ENCODE measurements around the gene NUP58. TPM values are rescaled to one million over a fixed set of nuclear protein-coding genes. Genes with fewer than 3 reads are reported as not detected.
A peak's percentile ranks its signal among the peaks of the same experiment; 100 is the strongest.

NUP58 gene
- 19.7 TPM for polyA plus RNA-seq (2013, experiment 1 of 2)
- polyA plus RNA-seq (2013, experiment 2 of 2) = 22.1 TPM

- Histone ChIP-seq H2BK5ac (ENCODE audit: low read depth, low read length, poor library complexity, severe bottlenecking) (peak within 1 kb of the TSS; percentile 63), H3K18ac (ENCODE audit: low read depth in 1 of 2, low read length in 2 of 2) (peak within 1 kb of the TSS; percentile 78 to 83), H3K23ac (ENCODE audit: low read length in 2 of 2) (peak within 1 kb of the TSS in 1 of 2 experiments; percentile 42), H3K9ac (ENCODE audit: low read length) (peak within 1 kb of the TSS; percentile 98), H4K91ac (ENCODE audit: low read length) (peak within 1 kb of the TSS; percentile 89), H2AK5ac (ENCODE audit: low read length, severe bottlenecking) (peak within 1 kb of the TSS; percentile 91), H3K36me3 (ENCODE audit: control insufficient read depth in 1 of 2, insufficient read depth in 2 of 2, low read depth in 1 of 2, low read length in 2 of 2) (peaks cover 6 to 23% of the 10 kb centered on the region in 2 experiments), H4K8ac (ENCODE audit: low read length) (peak within 1 kb of the TSS; percentile 100), H3K4ac (ENCODE audit: low read depth in 1 of 2, low read length in 2 of 2) (peak within 1 kb of the TSS; percentile 84 to 94), H2BK120ac (ENCODE audit: low read depth, low read length) (peak within 1 kb of the TSS; percentile 92), H3K4me3 (ENCODE audit: insufficient read depth in 1 of 2, low read depth in 1 of 2, low read length in 2 of 2) (peak within 1 kb of the TSS; percentile 97 to 98), H3K9me3 (ENCODE audit: control insufficient read depth, low read length) (no peaks in the 10 kb centered on the region), H3K79me1 (replicated peaks; ENCODE audit: low read length, poor library complexity, severe bottlenecking) (peaks cover 4% of the 10 kb centered on the region), H3K14ac (ENCODE audit: low read length in 2 of 2) (peak within 1 kb of the TSS in 1 of 2 experiments; percentile 79), H2BK12ac (ENCODE audit: low read length in 2 of 2) (peak within 1 kb of the TSS in 1 of 2 experiments; percentile 73), H3K27me3 (ENCODE audit: control insufficient read depth in 1 of 2, insufficient read depth in 1 of 2, low read length in 2 of 2) (peaks cover 4 to 7% of the 10 kb centered on the region in 2 experiments), H2AFZ (ENCODE audit: low read depth, low read length) (peak within 1 kb of the TSS; percentile 91), H3K4me2 (ENCODE audit: low read length, poor library complexity, severe bottlenecking) (peak within 1 kb of the TSS; percentile 75), H3K27ac (ENCODE audit: low read length, poor library complexity, severe bottlenecking) (peak within 1 kb of the TSS; percentile 96), H2BK15ac (ENCODE audit: low read depth, poor library complexity, severe bottlenecking) (peak within 1 kb of the TSS; percentile 96), H3K4me1 (ENCODE audit: control insufficient read depth, insufficient read depth, low read depth, low read length) (peaks cover 12% of the 10 kb centered on the region)
- peak; percentile 96 for DNase-seq
- WGBS = 2% methylated on average over 59 of the region's 64 CpGs
Observed at GRCh38 chr13:25301347-25302113, at the start of gene NUP58. NUP58 (plus strand) TSS chr13:25301625; CDS start chr13:25301774, 149 bp downstream.

- DNase-seq = no peak
- H3K79me1 ChIP-seq (replicated peaks; ENCODE audit: low read length, poor library complexity, severe bottlenecking) = peaks cover 9% of the 10 kb centered on the region
- no peak overlapping the region for H2AFZ ChIP-seq (ENCODE audit: low read depth, low read length)
- H3K4ac ChIP-seq (ENCODE audit: low read depth in 1 of 2, low read length in 2 of 2) = no peak overlapping the region
- H3K27me3 ChIP-seq (ENCODE audit: control insufficient read depth in 1 of 2, insufficient read depth in 1 of 2, low read length in 2 of 2) = no peaks in the 10 kb centered on the region
- H2BK5ac ChIP-seq (ENCODE audit: low read depth, low read length, poor library complexity, severe bottlenecking) = no peak overlapping the region
- no peak overlapping the region for H2BK15ac ChIP-seq (ENCODE audit: low read depth, poor library complexity, severe bottlenecking)
- no peak overlapping the region for H3K14ac ChIP-seq (ENCODE audit: low read length in 2 of 2)
- peaks cover 2% of the 10 kb centered on the region for H3K4me1 ChIP-seq (ENCODE audit: control insufficient read depth, insufficient read depth, low read depth, low read length)
- H2BK12ac ChIP-seq (ENCODE audit: low read length in 2 of 2) = no peak overlapping the region
- 96% methylated on average over 4 of the region's 4 CpGs for WGBS
- H2AK5ac ChIP-seq (ENCODE audit: low read length, severe bottlenecking) = no peak overlapping the region
- H4K91ac ChIP-seq (ENCODE audit: low read length) = no peak overlapping the region
- no peak overlapping the region for H2BK120ac ChIP-seq (ENCODE audit: low read depth, low read length)
- H3K9ac ChIP-seq (ENCODE audit: low read length) = no peak overlapping the region
- no peak overlapping the region for H3K18ac ChIP-seq (ENCODE audit: low read depth in 1 of 2, low read length in 2 of 2)
- H3K27ac ChIP-seq (ENCODE audit: low read length, poor library complexity, severe bottlenecking) = no peak overlapping the region
- H3K4me3 ChIP-seq (ENCODE audit: insufficient read depth in 1 of 2, low read depth in 1 of 2, low read length in 2 of 2) = no peak overlapping the region
- H3K9me3 ChIP-seq (ENCODE audit: control insufficient read depth, low read length) = no peaks in the 10 kb centered on the region
- H4K8ac ChIP-seq (ENCODE audit: low read length) = no peak overlapping the region
- no peak overlapping the region for H3K23ac ChIP-seq (ENCODE audit: low read length in 2 of 2)
- H3K4me2 ChIP-seq (ENCODE audit: low read length, poor library complexity, severe bottlenecking) = no peak overlapping the region
- peaks cover 2 to 60% of the 10 kb centered on the region in 2 experiments for H3K36me3 ChIP-seq (ENCODE audit: control insufficient read depth in 1 of 2, insufficient read depth in 2 of 2, low read depth in 1 of 2, low read length in 2 of 2)
Observed at GRCh38 chr13:25252225-25252624, 49.2 kb upstream of the NUP58 start.

- Histone ChIP-seq H3K4me3 (ENCODE audit: insufficient read depth in 1 of 2, low read depth in 1 of 2, low read length in 2 of 2) (no peak overlapping the region), H3K79me1 (replicated peaks; ENCODE audit: low read length, poor library complexity, severe bottlenecking) (peaks cover 9% of the 10 kb centered on the region), H2AK5ac (ENCODE audit: low read length, severe bottlenecking) (no peak overlapping the region), H3K4ac (ENCODE audit: low read depth in 1 of 2, low read length in 2 of 2) (no peak overlapping the region), H2BK15ac (ENCODE audit: low read depth, poor library complexity, severe bottlenecking) (no peak overlapping the region), H3K9me3 (ENCODE audit: control insufficient read depth, low read length) (no peaks in the 10 kb centered on the region), H3K4me2 (ENCODE audit: low read length, poor library complexity, severe bottlenecking) (no peak overlapping the region), H4K91ac (ENCODE audit: low read length) (no peak overlapping the region), H3K4me1 (ENCODE audit: control insufficient read depth, insufficient read depth, low read depth, low read length) (peaks cover 2% of the 10 kb centered on the region), H2AFZ (ENCODE audit: low read depth, low read length) (no peak overlapping the region), H3K18ac (ENCODE audit: low read depth in 1 of 2, low read length in 2 of 2) (no peak overlapping the region), H4K8ac (ENCODE audit: low read length) (no peak overlapping the region), H3K9ac (ENCODE audit: low read length) (no peak overlapping the region), H3K23ac (ENCODE audit: low read length in 2 of 2) (no peak overlapping the region), H2BK120ac (ENCODE audit: low read depth, low read length) (no peak overlapping the region), H2BK5ac (ENCODE audit: low read depth, low read length, poor library complexity, severe bottlenecking) (no peak overlapping the region), H3K27me3 (ENCODE audit: control insufficient read depth in 1 of 2, insufficient read depth in 1 of 2, low read length in 2 of 2) (no peaks in the 10 kb centered on the region), H3K36me3 (ENCODE audit: control insufficient read depth in 1 of 2, insufficient read depth in 2 of 2, low read depth in 1 of 2, low read length in 2 of 2) (peaks cover 2 to 64% of the 10 kb centered on the region in 2 experiments), H3K27ac (ENCODE audit: low read length, poor library complexity, severe bottlenecking) (no peak overlapping the region), H2BK12ac (ENCODE audit: low read length in 2 of 2) (no peak overlapping the region), H3K14ac (ENCODE audit: low read length in 2 of 2) (no peak overlapping the region)
- no peak for DNase-seq
- 22% methylated on average over 1 of the region's 2 CpGs for WGBS
Observed at GRCh38 chr13:25252752-25253151, 48.7 kb upstream of the NUP58 start.

GRCh38 chr13:25253702-25254101 lies 47.7 kb upstream of the NUP58 start:
- Histone ChIP-seq H3K27ac (ENCODE audit: low read length, poor library complexity, severe bottlenecking) (no peak overlapping the region), H3K14ac (ENCODE audit: low read length in 2 of 2) (no peak overlapping the region), H2AFZ (ENCODE audit: low read depth, low read length) (no peak overlapping the region), H2BK15ac (ENCODE audit: low read depth, poor library complexity, severe bottlenecking) (no peak overlapping the region), H2BK120ac (ENCODE audit: low read depth, low read length) (no peak overlapping the region), H3K23ac (ENCODE audit: low read length in 2 of 2) (no peak overlapping the region), H3K4me3 (ENCODE audit: insufficient read depth in 1 of 2, low read depth in 1 of 2, low read length in 2 of 2) (no peak overlapping the region), H3K36me3 (ENCODE audit: control insufficient read depth in 1 of 2, insufficient read depth in 2 of 2, low read depth in 1 of 2, low read length in 2 of 2) (peaks cover 2 to 64% of the 10 kb centered on the region in 2 experiments), H3K4ac (ENCODE audit: low read depth in 1 of 2, low read length in 2 of 2) (no peak overlapping the region), H3K18ac (ENCODE audit: low read depth in 1 of 2, low read length in 2 of 2) (no peak overlapping the region), H3K79me1 (replicated peaks; ENCODE audit: low read length, poor library complexity, severe bottlenecking) (peaks cover 9% of the 10 kb centered on the region), H3K4me1 (ENCODE audit: control insufficient read depth, insufficient read depth, low read depth, low read length) (peaks cover 2% of the 10 kb centered on the region), H4K91ac (ENCODE audit: low read length) (no peak overlapping the region), H3K4me2 (ENCODE audit: low read length, poor library complexity, severe bottlenecking) (no peak overlapping the region), H3K9ac (ENCODE audit: low read length) (peak overlapping the region; percentile 49), H3K27me3 (ENCODE audit: control insufficient read depth in 1 of 2, insufficient read depth in 1 of 2, low read length in 2 of 2) (no peaks in the 10 kb centered on the region), H2BK12ac (ENCODE audit: low read length in 2 of 2) (no peak overlapping the region), H2BK5ac (ENCODE audit: low read depth, low read length, poor library complexity, severe bottlenecking) (no peak overlapping the region), H3K9me3 (ENCODE audit: control insufficient read depth, low read length) (no peaks in the 10 kb centered on the region), H2AK5ac (ENCODE audit: low read length, severe bottlenecking) (no peak overlapping the region), H4K8ac (ENCODE audit: low read length) (no peak overlapping the region)
- DNase-seq = no peak
- 97% methylated on average over 2 of the region's 2 CpGs for WGBS
